ENCODE data around the gene DOLK. TPM values are rescaled to one million over a fixed set of nuclear protein-coding genes. Genes with fewer than 3 reads are reported as not detected.
"Not testable (repeated sequence)": the region's sequence is repeated elsewhere in the genome, so short reads cannot be mapped to it uniquely, and the experiment has no call there.

The DOLK gene
- total RNA-seq, result 31.0 and 34.2 TPM in 2 replicates
- polyA plus RNA-seq (2012), result 24.3 TPM

DNA sequence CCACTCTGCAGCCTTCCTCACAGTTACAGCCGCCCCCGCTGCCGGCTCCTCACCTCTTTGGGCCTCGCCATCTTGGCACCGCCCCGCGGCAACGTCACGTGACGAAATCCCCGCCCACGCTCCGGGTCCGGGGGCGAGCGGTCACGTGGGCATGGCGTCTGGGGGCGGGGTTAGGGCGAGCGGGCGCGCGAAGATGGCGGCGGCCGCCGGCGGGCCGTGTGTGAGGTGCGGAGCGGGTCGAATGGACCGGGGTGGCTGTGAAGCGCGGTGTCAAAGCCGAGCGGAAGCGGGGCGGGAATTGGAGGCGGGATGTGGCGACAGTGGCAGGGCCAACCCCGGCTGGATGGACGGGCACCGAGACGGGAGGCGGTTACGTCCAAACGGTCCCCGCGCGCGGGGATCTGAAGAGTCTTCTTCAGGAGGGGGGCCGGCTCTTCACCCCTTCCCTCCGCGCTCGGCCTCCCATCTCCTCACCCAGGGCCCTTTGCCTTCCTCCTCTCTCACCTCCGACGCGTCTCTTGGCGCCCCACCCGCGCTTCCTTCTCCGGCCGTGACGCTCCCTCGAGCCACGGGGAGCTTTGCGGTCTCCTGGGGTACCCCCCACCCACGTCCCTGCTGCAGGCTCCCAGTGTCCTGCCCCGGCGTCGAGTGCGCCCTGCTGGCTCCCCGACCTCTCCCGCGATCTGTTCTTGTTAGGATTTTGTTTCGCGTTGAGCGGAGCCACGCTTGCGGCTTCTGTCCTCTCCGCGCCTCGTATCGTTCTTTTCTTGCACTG lies at the start of gene DOLK, which contains the start of gene NUP188:
Gene DOLK, minus strand, starts transcription at position 77 of the 775 bp plus-strand sequence. CDS start 300 bp downstream, outside the sequence.
Gene NUP188, plus strand, starts transcription at position 173 of the 775 bp plus-strand sequence. Its CDS starts 21 bp downstream, at position 194.
- DNase-seq (ENCODE audit: low read depth), result peak; percentile 95

DNA sequence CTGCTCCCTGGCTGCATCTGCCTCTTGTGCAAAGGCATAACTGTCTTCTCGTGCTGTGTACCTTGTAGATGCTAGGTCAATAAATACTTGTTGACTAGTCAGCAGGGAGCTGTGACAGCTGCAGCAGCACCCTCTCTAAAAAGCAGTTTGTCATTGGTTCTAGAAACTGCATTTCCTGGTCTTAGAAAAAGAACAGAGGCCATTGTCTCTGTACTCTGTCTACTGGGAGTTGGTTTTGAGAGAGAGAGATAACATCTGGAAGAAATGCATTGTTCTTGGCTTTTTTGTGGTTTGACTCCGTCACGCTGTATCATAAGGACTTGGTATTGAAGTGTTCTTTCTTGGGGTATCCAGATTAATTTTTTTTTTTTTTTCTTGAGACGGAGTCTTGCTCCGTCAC lies 48.4 kb upstream of the DOLK start:
- no peak for DNase-seq (ENCODE audit: low read depth)

DNA sequence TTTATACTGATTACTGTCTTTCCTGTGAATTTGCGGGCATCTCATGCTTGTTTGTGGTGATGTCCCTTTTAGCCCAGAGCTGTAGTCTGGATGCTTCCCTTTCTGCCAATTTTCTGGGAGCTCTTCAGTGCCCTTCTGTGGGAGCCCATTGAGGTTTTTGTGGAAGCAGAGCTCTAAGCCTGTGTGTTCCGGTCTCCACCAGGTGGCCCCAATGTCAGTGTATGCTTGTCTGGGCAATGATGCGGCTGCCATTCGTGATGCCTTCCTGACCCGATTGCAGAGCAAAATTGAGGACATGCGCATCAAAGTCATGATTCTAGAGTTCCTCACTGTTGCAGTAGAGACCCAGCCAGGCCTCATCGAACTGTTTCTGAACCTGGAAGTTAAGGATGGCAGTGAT lies 45.6 kb upstream of the DOLK start:
- DNase-seq (ENCODE audit: low read depth), result peak; percentile 61

DNA sequence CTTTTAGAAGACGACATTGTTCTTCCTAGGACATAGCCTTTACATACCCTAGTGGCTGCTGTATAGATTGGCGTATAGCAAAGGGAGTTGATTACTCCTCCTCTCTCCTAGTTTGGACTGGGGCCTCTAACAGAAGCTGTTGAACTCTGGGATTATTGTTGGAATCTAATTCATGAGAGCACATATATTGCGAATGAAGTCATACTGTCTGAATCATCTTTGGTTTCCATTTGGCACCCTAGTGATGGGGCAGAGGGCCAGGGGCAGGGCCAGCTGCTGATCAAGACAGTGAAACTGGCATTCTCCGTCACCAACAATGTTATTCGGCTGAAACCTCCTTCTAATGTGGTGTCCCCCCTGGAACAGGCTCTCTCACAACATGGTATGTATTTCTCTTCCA lies 40.4 kb upstream of the DOLK start:
- peak; percentile 95 for DNase-seq (ENCODE audit: low read depth)

DNA sequence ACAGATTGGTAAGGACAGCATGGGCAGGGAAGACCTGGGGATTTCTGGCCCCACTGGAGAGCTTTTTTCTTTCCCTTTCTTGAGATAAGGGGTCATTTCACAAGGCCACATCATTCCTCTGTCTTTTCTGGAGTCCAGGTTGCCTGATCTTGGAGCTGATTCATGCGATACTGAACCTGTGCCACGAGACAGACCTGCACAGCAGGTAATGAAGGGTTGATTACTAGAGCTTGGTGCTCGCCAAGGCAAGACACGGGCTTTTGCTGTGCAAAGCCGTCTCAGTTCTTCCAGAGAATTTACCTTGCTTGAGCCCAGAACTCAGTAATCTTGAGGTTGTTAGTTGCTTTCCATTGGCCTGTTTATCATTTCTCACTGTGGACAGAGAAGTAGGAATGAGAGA lies 39.3 kb upstream of the DOLK start:
- no peak for DNase-seq (ENCODE audit: low read depth)

DNA sequence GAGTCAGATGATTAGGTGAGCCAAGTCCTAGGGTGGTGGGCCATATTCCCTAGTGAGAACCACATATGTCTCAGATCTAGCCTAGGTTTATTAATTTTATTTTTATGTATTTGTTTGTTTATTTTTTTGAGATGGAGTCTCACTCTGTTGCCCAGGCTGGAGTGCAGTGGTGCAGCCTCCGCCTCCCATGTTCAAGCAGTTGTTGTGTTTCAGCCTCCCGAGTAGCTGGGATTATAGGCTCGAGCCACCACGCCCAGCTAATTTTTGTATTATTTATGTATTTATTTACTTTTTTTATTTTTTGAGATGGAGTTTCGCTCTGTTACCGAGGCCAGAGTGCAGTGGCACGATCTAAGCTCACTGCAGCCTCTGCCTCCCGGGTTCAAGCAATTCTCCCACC lies 36.1 kb upstream of the DOLK start:
- DNase-seq (ENCODE audit: low read depth), result no peak

DNA sequence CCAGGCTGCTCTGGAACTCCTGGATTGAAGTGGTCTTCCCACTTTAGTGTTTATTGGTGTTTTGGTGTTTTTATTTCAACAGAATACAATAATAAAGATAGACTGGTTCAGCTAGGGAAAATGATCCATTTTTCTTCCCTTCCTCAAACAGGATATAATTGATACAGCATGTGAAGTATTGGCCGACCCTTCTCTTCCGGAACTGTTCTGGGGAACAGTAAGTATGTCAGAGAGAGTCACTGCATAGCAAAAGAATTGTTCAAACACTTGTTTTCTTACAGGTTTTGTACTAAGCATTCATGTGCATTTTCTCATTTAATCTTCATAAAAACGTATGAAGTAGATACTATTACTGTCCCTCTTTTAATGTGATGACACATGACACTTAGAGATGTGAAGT lies 31.7 kb upstream of the DOLK start:
- no peak for DNase-seq (ENCODE audit: low read depth)

DNA sequence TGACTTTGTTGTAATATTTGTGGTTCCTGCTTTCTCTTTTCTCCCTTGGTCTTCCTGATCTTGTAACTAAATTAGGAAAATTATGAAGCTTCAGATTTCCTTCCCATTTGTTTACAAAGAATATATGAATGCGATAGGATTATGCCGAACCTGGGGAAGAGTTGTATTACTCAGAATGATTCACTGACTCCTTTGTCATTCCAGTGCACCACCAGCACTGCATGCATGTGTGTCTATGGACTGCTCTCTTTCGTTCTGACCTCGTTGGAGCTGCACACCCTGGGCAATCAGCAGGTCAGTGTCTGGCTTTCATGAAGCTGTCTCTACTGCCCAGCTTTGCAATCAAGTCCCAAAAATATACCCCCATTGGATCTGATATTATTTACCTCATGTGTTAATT lies 25.6 kb upstream of the DOLK start:
- peak; percentile 24 for DNase-seq (ENCODE audit: low read depth)

DNA sequence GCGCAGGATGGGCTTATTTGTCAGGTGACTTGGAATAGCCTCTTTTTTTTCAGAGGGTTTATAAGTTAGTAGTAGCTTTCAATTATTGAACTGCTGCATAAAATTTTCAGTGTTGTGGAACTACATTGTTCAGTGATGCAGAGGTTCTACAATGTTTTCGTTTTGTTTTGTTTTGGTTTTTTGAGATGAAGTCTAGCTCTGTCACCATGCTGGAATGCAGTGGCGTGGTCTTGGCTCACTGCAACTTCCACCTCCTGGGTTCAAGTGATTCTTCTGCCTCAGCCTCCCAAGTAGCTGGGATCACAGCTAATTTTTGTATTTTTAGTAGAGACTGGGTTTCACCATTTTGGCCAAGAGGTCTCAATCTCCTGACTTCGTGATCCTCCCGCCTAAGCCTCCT lies 22.1 kb upstream of the DOLK start:
- DNase-seq (ENCODE audit: low read depth), result no peak

DNA sequence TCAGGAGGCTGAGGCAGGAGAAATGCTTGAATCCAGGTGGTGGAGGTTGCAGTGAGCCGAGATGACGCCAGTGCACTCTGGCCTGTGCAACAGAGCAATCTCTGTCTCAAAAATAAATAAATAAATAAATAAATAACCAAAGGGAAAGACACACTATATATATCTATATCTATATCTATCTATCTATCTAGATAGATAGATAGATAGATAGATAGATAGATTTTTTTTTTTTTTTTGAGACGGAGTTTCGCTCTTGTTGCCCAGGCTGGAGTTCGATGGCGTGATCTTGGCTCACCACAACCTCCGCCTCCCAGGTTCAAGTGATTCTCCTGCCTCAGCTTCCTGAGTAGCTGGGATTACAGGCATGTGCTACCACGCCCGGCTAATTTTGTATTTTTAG lies 14.0 kb upstream of the DOLK start:
- DNase-seq (ENCODE audit: low read depth), result not testable (repeated sequence)

DNA sequence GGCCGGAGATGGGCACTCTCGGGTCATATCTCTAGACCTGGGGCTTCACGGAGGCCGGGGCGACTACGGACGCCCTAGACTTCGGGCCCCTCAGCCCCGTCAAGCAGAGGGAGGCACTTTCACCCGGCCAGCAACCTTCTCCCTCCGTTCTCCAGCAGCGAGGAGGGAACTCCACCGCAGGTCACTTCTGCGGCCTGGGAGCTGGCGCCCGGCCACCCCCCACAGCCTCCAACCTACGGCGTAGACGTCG lies 201 bp downstream of the DOLK start:
- no peak for DNase-seq (ENCODE audit: low read depth)

DNA sequence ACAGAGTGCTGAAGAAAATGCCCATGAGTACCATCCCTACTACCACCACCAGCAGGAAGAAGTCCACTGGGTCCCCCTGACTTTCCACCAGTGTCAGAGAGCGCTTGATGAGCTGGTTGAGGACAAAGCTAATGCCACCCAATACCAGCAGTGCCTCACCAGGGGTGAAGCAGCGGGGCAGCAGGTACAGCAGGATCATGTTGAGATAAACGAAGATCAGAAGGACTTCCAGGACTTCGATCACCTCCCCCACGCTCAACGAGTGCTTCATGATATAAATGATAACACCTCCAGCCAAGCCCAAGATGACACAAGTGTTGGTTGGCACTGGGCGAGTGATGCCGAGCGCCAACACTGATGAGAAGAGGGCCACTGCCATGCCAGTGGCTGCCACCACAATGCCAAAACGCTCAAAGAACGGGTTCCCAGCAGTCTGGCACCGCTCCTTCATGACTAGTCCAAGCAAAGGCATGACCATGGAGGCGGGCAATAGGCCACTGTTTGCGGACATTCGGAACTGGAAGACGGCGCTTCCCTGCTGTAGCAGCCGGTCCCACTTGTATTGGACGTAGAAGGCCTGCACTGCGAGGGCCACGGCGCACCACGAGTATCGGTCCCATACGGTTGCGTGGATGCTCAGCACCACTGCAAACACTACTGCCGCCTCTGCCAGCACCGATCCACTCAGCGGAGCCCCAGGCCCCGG lies 679 bp downstream of the DOLK start:
- DNase-seq (ENCODE audit: low read depth), result no peak

DNA sequence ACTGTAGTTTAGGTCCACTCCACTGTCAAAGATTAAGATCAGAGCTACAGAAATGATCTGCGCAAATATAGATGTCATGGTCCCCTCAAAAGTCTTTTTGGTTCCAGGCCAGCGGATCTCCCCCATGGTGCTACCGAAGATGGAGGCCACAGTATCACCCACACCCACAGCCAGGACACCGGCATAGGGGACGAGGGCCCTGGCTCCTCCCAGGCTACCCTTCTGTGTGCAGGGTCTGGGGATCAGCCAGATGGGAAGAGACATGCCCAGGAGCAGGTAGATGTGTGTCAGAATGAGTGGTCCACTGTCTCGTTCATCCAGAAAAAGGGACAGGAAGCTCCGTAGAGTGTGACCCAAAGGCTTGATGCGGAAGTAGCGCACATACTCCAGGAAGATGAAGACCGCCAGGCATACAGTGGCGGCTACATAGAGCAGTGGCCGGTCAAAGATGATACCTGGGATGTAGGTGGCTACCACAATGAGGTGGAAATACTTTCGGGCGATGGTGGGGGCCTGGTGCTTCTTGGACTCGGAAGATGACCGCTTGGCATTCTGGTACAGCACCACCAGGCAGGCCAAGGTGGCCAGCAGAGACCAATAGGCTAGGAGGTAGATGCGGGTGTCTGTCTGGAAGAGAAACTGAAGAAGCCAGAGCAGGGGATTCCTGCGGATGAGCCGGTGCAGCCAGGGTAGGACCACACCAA lies 1.5 kb downstream of the DOLK start:
- no peak for DNase-seq (ENCODE audit: low read depth)

DNA sequence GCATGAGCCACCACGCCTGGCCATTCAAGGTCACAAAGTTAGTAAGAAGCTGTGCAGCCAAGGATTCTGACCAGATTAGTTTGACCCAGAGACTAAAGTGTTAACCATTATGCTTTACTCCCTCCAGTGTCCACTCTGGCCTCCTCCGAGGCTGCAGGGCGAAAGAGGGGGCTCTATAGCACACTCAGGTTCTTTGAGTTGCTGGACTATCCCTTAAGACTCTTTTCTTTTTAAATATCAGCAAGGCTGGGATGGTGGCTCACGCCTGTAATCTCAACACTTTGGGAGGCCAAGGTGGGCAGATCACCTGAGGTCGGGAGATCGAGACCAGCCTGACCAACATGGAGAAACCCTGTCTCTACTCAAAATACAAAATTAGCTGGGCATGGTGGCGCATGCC lies 2.4 kb downstream of the DOLK start:
- DNase-seq (ENCODE audit: low read depth), result not testable (repeated sequence)

DNA sequence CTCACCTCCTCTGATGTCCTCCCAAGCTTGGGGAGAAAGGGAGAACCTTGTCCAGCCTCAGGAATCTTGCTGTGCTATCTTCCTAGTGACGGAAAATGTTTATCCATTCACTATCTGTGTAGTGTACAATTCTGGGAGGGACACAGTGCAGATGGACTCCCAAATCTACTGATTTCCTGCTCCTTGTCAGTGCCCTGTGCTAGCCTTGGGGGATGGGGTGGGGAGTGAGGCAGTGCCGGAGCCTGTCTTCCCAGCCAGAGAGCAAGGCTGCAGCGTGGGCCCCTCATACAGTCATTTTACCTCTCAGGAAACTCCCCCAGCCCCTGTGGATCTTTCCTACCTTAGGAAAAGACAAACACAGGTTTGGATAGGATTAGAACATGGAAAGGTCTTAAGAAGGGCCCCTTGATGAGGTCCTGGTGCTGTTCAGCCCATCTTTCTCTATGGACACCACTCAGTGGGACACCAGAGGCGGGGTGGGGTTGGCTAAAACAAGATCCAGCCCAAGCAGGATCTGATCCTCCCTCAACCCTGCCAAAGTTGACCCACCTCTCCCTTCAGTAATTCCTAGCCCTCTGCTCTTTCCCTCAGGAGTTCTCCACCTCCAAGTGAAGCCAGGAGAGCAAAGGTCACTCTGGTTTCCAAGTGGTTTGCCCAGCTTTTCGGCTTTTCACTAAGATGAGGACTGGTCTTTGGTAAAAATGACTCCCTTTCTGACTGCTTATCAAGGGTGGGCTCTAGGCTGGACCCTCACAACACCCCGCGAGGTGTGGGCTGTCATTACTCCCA lies 3.4 kb downstream of the DOLK start:
- no peak for DNase-seq (ENCODE audit: low read depth)

DNA sequence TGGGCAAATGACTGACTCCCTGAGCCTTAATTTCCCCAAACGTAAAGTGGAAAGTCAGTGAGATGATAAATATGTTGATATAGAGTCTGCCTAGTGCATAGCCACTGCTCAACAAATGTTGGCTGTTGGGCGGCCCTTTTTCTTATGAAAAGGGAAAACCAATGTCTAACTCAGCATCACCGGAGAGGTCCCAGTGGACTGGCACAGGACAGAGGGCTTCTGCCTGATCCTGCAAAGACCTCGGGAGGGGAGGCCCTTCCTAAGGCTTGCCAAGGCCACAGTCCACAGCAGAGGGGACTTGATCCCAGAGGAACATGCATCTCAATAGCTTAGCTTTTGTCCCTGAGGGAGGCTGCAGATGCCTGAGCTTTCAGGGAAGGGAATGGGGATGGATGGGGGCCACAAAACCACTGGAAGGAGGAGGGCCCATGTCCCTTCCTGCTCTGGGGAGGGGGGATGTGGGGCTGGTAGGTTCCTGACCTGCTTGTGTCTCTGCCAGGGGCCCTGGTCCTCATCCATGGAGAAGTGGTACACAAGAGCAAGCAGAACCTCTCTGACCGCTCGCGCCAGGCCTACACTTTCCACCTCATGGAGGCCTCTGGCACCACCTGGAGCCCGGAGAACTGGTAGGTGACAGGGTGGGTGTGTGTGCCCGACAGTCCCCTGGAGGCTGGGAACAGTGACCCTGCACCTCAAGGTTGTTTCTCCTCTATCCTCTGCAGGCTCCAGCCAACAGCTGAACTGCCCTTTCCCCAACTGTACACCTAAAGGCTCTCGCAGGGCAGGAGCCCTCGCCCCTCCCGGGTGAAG lies 6.3 kb downstream of the DOLK start:
- no peak for DNase-seq (ENCODE audit: low read depth)

DNA sequence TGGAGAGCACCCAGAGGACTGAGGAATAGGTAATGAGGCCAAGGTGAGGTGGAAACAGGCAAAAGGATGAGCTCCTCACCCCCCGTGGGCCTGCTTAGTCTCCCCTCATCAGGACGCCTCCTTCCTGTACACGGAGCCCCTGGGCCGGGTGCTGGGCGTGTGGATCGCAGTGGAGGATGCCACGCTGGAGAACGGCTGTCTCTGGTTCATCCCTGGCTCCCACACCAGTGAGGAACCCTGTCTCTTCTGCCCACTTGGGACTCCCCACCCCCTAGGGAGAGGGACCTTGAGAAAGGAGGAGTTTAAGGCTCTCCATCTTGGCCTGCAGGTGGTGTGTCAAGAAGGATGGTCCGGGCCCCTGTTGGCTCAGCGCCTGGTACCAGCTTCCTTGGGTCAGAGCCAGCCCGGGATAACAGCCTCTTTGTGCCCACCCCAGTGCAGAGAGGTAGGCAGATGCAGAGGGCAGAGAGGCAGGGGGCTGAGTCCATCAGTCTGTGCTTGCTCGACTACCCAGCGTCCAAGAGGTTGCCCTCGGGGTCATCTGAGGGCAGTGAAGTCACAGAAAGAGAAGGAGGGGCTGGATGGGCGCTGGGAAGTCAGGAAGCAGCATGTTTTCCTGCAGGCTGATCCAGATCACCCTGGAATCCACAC lies 7.0 kb downstream of the DOLK start:
- DNase-seq (ENCODE audit: low read depth), result no peak

DNA sequence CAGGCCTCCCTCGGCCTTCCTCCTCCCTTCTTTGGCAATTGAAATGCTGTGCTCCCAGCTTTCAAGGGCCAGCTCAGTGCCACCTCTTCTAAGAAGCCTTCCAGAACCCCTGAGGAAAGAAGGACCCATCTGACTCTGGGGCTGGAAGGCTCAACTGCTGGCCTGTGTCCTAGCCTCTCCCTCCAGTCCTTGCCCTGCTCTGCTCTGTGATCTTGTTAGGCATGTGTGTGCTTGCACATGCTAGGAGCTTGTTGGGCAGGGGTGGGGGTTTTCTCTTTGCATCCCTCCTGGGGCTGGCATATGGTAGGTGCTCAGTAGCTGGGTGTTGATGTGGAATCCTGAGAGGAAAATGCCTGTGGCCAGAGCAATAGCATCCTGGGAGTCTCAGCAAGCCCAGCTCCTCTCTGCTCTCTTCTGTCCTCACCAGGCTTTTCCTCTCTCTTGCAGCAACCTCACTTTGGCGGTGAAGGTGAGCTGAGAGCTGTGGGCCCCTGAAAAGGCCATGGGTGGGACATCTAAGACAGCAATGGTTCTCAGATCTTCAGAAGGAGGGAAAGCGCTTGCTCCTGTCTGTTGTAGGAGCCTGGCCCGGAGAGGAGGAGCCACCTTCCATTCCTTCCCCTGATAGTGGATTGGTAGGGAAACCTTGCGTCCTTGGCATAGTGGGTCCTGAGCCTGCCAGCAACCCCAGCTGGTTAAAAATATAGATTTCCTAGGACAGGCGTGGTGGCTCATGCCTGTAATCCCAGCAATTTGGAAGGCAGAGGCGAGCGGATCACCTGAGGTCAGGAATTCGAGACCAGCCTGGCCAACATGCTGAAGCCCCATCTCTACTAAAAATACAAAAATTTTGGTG lies 9.9 kb downstream of the DOLK start:
- no peak for DNase-seq (ENCODE audit: low read depth)

DNA sequence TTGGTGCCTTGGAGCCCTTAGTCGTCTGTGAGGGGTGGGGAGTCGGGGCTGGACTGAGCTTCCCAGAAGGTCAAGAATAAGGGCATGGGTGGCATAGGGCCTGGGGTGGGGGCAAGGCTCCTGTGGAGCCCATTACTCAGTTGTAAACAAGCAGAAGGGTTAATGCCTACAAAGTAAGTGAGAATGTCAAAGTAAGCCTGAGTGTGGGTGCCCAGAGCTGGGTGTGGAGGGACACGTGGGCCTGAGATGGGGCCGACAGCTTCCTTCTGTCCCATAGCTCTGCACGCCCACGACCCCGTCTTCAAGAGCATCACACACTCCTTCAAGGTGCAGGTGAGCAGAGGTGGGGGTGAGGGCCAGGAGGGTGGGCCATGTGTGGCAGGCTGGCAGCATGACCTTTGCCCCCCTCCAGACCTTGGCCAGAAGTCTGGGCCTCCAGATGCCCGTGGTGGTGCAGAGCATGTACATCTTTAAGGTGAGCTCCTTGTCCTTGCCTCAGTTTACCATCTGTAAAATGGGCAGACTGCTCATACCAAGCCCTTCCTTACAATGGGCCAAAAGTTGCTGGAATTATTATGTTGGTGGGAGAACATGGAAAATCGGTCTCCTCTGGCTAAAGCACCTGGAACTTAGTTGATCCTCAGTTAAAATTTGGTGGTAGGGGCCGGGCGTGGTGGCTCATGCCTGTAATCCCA lies 11.1 kb downstream of the DOLK start:
- DNase-seq (ENCODE audit: low read depth), result no peak
